ENCODE results near the gene EIF4E. TPM values are rescaled to one million over a fixed set of nuclear protein-coding genes. Genes with fewer than 3 reads are reported as not detected.

EIF4E gene, protein sequence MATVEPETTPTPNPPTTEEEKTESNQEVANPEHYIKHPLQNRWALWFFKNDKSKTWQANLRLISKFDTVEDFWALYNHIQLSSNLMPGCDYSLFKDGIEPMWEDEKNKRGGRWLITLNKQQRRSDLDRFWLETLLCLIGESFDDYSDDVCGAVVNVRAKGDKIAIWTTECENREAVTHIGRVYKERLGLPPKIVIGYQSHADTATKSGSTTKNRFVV
- total RNA-seq (71.1 and 71.2 TPM in 2 replicates), polyA plus RNA-seq (20.9 and 43.8 TPM in 2 replicates), polyA minus RNA-seq (30.5 and 50.9 TPM in 2 replicates)
- total RNA-seq (2013): 96.0 TPM

- H3K27ac ChIP-seq (ENCODE audit: low read length in 2 of 2): peak within 1 kb of the TSS; percentile 91 to 93
- H3K4me1 Mint-ChIP-seq: peaks cover 50% of the 10 kb centered on the region
- WGBS (ENCODE audit: insufficient coverage): 0% methylated on average over 54 of the region's 68 CpGs
- H3K27me3 ChIP-seq (replicated peaks in 1 of 4; ENCODE audit: control extremely low read depth in 1 of 4, control insufficient read depth in 3 of 4, insufficient read depth in 4 of 4, low read length in 3 of 4): no peaks in the 10 kb centered on the region
- H3K9me3 ChIP-seq (ENCODE audit: control extremely low read depth in 1 of 3, control insufficient read depth in 2 of 3, insufficient read depth in 1 of 3, low read length in 2 of 3): no peaks in the 10 kb centered on the region
- CTCF ChIA-PET: interaction anchor here (0.6 to 3.4 kb wide), 14 partner anchors 8 to 879 kb away, joined by 3 to 29 read pairs (median 4); partner anchors contain the start of genes ADH5 and METAP1
- peak within 1 kb of the TSS; percentile 99 for H3K27ac Mint-ChIP-seq
- H3K4me1 ChIP-seq (ENCODE audit: control insufficient read depth in 2 of 2, insufficient read depth in 2 of 2, low read length in 2 of 2): peaks cover 31 to 32% of the 10 kb centered on the region in 2 donors
- H3K4me2 ChIP-seq (replicated peaks; ENCODE audit: low read depth, low read length, poor library complexity, severe bottlenecking): peak within 1 kb of the TSS; percentile 83
- peak within 1 kb of the TSS; percentile 99 for H3K4me3 Mint-ChIP-seq
- peak within 1 kb of the TSS; percentile 95 to 100 (median 98) for H3K4me3 ChIP-seq (ENCODE audit: control extremely low read depth in 1 of 5, extremely low read depth in 1 of 5, insufficient read depth in 1 of 5, low read depth in 2 of 5, low read length in 4 of 5)
- no peaks in the 10 kb centered on the region for H3K9me3 Mint-ChIP-seq (ENCODE audit: insufficient read depth)
- TF ChIP-seq EZH2 (IDR thresholded peaks at IDR 0.05; ENCODE audit: borderline replicate concordance, insufficient read depth, low read depth, low read length, poor library complexity, severe bottlenecking): no peak
- TF ChIP-seq, protein P1, sequence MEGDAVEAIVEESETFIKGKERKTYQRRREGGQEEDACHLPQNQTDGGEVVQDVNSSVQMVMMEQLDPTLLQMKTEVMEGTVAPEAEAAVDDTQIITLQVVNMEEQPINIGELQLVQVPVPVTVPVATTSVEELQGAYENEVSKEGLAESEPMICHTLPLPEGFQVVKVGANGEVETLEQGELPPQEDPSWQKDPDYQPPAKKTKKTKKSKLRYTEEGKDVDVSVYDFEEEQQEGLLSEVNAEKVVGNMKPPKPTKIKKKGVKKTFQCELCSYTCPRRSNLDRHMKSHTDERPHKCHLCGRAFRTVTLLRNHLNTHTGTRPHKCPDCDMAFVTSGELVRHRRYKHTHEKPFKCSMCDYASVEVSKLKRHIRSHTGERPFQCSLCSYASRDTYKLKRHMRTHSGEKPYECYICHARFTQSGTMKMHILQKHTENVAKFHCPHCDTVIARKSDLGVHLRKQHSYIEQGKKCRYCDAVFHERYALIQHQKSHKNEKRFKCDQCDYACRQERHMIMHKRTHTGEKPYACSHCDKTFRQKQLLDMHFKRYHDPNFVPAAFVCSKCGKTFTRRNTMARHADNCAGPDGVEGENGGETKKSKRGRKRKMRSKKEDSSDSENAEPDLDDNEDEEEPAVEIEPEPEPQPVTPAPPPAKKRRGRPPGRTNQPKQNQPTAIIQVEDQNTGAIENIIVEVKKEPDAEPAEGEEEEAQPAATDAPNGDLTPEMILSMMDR (IDR thresholded peaks at IDR 0.05): peak; percentile 67
- POLR2A ChIA-PET: interaction anchor here (0.5 to 3.6 kb wide), 14 partner anchors 17 to 1023 kb away, joined by 3 to 32 read pairs (median 8); partner anchors contain the start of genes ADH5, METAP1, RAP1GDS1 and STPG2
- H3K9ac ChIP-seq (ENCODE audit: low read length): peak within 1 kb of the TSS; percentile 92
- H3K27me3 Mint-ChIP-seq: no peaks in the 10 kb centered on the region
- DNase-seq (peak; percentile 99), ATAC-seq (ENCODE audit: low read depth) (peak; percentile 77)
- intact Hi-C loops (cut with micrococcal nuclease): loop anchor here (1.0 to 10.0 kb wide), 10 partner anchors 67 to 886 kb away; partner anchors contain the start of genes ADH5, DAPP1, METAP1 and STPG2
- H2AFZ ChIP-seq (ENCODE audit: insufficient read depth, low read depth, low read length, poor library complexity, severe bottlenecking): peak within 1 kb of the TSS; percentile 92
- H3K36me3 ChIP-seq (replicated peaks in 1 of 2; ENCODE audit: control extremely low read depth in 1 of 2, control insufficient read depth in 1 of 2, extremely low read depth in 1 of 2, insufficient read depth in 2 of 2, low read length in 1 of 2): no peaks in the 10 kb centered on the region
- H4K20me1 ChIP-seq (ENCODE audit: control insufficient read depth, insufficient read depth, low read length, poor library complexity, severe bottlenecking): peaks cover 47% of the 10 kb centered on the region
- peaks cover 54% of the 10 kb centered on the region for H3K79me2 ChIP-seq (ENCODE audit: control insufficient read depth, insufficient read depth, low read length)
Observed at GRCh38 chr4:98928505-98929340, at the start of gene EIF4E. TSS of gene EIF4E (minus strand) at chr4:98929133. CDS start at chr4:98929112, 21 bp downstream.

Data from B cell (primary cell).